Measurements from ENCODE around the gene BMI1.

The BMI1 gene

GRCh38 chr10:22308390-22308789, 12.5 kb upstream of the BMI1 start:
- H3K4me3 ChIP-seq (ENCODE audit: low read depth, low read length), result no peak overlapping the region
- CTCF ChIA-PET, result interaction anchor here (0.7 to 0.8 kb wide), 2 partner anchors 62 to 632 kb away, joined by 3 read pairs; no protein-coding TSS in a partner anchor
- TF ChIP-seq ZNF112 (tag by site-specific recombination; IDR thresholded peaks at IDR 0.05), result no peak
- no peak for TF ChIP-seq ZNF701 (tag by site-specific recombination; IDR thresholded peaks at IDR 0.05)
- no peak for TF ChIP-seq ZNF404 (tag by site-specific recombination; IDR thresholded peaks at IDR 0.05)
- no peak for TF ChIP-seq ZNF26 (tag by site-specific recombination; IDR thresholded peaks at IDR 0.05)
- peak; percentile 31; the same call in 1 of the 2 replicates for TF ChIP-seq FEZF1 (tag by site-specific recombination; IDR thresholded peaks at IDR 0.05)
- no peak for TF ChIP-seq BCL6B (tag by site-specific recombination; IDR thresholded peaks at IDR 0.05)
- no peak for TF ChIP-seq ZNF292 (tag by site-specific recombination; IDR thresholded peaks at IDR 0.05; ENCODE audit: borderline replicate concordance, low read depth)
- no peak for TF ChIP-seq ZSCAN30 (tag by site-specific recombination; IDR thresholded peaks at IDR 0.05)
- TF ChIP-seq SP2 (tag by site-specific recombination; IDR thresholded peaks at IDR 0.05), result no peak
- TF ChIP-seq ZNF791 (tag by site-specific recombination; IDR thresholded peaks at IDR 0.05), result no peak
- TF ChIP-seq ZNF121 (tag by site-specific recombination; IDR thresholded peaks at IDR 0.05), result no peak
- no peak for TF ChIP-seq ZBTB49 (tag by site-specific recombination; IDR thresholded peaks at IDR 0.05; ENCODE audit: low read depth)
- no peak for TF ChIP-seq ZNF341 (tag by site-specific recombination; IDR thresholded peaks at IDR 0.05; ENCODE audit: low read depth)
- no peak for TF ChIP-seq ZNF416 (tag by site-specific recombination; IDR thresholded peaks at IDR 0.05)
- no peak for TF ChIP-seq ZNF585B (tag by site-specific recombination; IDR thresholded peaks at IDR 0.05)
- TF ChIP-seq ZNF548 (tag by site-specific recombination; IDR thresholded peaks at IDR 0.05), result no peak
- TF ChIP-seq ZNF843 (tag by site-specific recombination; IDR thresholded peaks at IDR 0.05), result no peak
- TF ChIP-seq ZNF692 (tag by site-specific recombination; IDR thresholded peaks at IDR 0.05), result no peak
- TF ChIP-seq ZBTB1 (tag by site-specific recombination; IDR thresholded peaks at IDR 0.05), result no peak
- no peak for TF ChIP-seq ZNF571 (tag by site-specific recombination; IDR thresholded peaks at IDR 0.05)
- no peak for TF ChIP-seq ZNF677 (tag by site-specific recombination; IDR thresholded peaks at IDR 0.05)
- TF ChIP-seq ZBTB26 (tag by site-specific recombination; optimal IDR thresholded peaks at IDR 0.05), result no peak
- TF ChIP-seq ZBTB21 (tag by site-specific recombination; IDR thresholded peaks at IDR 0.05), result no peak
- TF ChIP-seq ZNF768 (tag by site-specific recombination; IDR thresholded peaks at IDR 0.05), result no peak
- no peak for TF ChIP-seq ZNF302 (tag by site-specific recombination; IDR thresholded peaks at IDR 0.05; ENCODE audit: low read depth)
- no peak for TF ChIP-seq MEIS1 (CRISPR knock-in tag; IDR thresholded peaks at IDR 0.05; ENCODE audit: borderline replicate concordance)
- no peak for TF ChIP-seq ZNF626 (tag by site-specific recombination; IDR thresholded peaks at IDR 0.05)
- TF ChIP-seq PBX3 (CRISPR knock-in tag; IDR thresholded peaks at IDR 0.05), result no peak
- TF ChIP-seq PRDM6 (tag by site-specific recombination; IDR thresholded peaks at IDR 0.05), result peak; percentile 48; the same call in 1 of the 2 replicates

More at GRCh38 chr10:22308390-22308789, 12.5 kb upstream of the BMI1 start:
- H3K9me3 ChIP-seq (ENCODE audit: control insufficient read depth, insufficient read depth, low read depth, low read length), result no peaks in the 10 kb centered on the region
- H3K27ac ChIP-seq (ENCODE audit: extremely low read depth, low read depth, low read length), result no peak overlapping the region
- no peaks in the 10 kb centered on the region for H3K36me3 ChIP-seq (ENCODE audit: control insufficient read depth in 2 of 2, insufficient read depth in 1 of 2, low read length in 2 of 2)
- 0 out of 2 replicates have a peak, but pooled peaks cover 4% of the 10 kb centered on the region for H3K4me1 ChIP-seq (ENCODE audit: control insufficient read depth, insufficient read depth, low read length)
- POLR2A ChIA-PET, result interaction anchor here (2.8 kb wide), 1 partner anchor 8 kb away, joined by 8 read pairs; the partner anchor contains the start of gene COMMD3
